SH-SY5Y (cell line): Measurements from ENCODE around the gene MYO5C.

ENCODE experiments used
- GATA2 ChIP-seq: IDR thresholded peaks from 2 replicates; pipeline ENCODE4 v1.6.1; 2011; ENCODE audit warnings: mild to moderate bottlenecking, low read depth, low read length
- GATA3 ChIP-seq: IDR thresholded peaks from 2 replicates; pipeline ENCODE4 v1.6.1; 2011; ENCODE audit warnings: low read depth, mild to moderate bottlenecking, low read length, moderate library complexity

MYO5C gene

DNA sequence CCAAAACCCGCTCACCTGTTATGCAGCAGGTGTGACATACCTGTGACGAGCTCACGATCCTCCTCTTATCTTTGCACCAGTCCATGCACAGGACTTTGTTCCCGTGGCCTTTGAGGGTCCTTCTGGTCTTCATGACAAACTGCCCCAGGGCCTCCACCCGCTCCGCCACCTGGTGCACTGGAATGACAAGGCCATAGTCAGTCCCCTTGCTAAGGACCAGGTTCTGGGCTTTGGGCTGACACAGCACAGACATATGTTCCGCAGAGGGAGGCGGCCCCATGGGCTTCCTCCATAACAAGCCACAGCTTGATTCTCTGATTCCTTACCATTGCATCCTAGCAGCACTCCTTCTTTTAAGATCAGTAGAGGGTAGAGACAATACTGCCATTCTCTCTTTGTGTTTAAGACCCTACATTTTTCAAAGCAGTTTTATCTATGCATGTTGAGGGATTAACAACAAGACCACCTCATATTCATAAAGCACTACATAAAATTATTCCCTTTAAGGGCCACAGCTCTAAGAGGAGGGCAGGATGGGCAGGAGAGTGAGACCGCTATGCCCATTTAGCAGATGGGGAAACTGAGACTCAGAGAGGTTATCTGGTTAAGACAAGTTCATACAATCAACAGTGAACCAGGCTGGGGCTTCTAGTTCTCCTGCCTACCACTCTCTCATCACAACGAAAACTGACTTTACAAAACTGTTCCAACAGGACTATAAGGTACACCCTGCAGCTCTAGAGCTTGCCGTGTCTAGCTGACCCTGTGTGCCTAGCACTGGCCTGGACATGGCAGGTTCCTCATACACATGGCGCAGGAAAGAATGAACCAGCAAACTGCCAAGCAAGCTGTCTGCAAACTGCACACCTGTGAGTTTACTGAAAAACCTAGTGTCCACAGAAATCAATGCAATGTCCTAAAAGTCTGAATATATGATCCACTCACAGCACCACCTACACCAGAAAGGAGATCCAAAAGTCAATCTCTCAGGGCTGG, 141.4 kb downstream of the MYO5C start:
- no peak for TF ChIP-seq GATA2

DNA sequence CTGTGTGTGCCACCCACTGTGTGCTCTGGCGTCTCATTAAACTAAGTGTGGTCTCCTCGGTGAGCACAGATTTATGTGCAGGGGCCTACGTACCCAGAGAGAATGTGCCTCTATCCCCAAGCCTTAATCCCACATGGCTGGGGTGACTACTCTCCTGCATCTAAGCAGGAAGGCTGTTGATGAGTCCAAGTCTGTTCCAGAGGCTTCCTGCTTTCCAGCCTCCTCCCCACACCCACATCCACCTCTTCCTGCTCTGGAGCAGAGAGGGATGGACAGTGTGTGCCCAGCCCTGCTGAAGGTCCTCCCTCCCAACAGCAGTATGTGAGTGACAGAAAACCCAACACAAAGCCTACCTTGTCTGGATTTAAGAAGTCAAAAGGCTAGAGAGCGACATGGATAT, 144.3 kb downstream of the MYO5C start:
- no peak for TF ChIP-seq GATA2
- no peak for TF ChIP-seq GATA3

- no peak for TF ChIP-seq GATA3
- TF ChIP-seq GATA2 = no peak
Measured at GRCh38 chr15:52150871-52151270, 144.7 kb downstream of the MYO5C start.

DNA sequence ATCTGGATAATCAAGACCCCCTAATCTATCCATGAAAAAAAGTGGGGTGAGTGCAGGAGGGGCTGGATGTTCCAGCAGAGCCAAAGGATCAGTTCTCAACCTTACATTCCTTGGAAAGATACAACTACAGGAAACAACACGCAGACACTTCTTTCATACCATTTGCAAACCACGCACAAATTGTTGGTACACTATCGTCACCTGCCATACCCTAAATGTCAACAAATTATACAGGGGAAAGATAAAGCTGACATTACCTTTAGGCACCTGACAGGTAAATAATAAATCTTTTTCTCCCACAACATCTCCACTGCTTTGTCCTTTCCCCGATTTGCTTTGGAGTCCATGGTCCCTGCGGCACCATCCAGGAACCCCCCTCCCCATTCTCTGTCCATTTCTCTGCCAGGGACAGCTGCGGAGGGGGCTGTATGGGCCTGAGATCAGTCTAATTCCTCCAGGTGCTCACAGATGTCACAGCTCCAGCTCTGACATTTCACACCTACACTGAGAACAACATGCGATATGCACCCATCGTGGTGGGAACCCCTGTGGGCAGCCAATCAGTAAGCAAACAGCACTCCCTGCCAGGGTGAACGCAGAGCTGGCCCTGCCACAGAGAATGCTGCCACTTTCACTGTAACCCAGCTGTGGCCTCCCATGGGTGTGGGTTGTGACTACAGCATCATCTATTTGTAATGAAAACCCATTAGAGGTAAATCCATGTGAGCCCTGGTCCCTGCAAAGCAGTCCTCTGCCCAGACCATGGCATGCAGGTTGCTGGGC, 145.4 kb downstream of the MYO5C start:
- no peak for TF ChIP-seq GATA3
- TF ChIP-seq GATA2 = no peak

- no peak for TF ChIP-seq GATA2
- TF ChIP-seq GATA3 = no peak
Measured at GRCh38 chr15:52148403-52148802, 147.2 kb downstream of the MYO5C start.

GRCh38 chr15:52146776-52147175, 148.8 kb downstream of the MYO5C start:
- TF ChIP-seq GATA3 (no peak), GATA2 (no peak)

DNA sequence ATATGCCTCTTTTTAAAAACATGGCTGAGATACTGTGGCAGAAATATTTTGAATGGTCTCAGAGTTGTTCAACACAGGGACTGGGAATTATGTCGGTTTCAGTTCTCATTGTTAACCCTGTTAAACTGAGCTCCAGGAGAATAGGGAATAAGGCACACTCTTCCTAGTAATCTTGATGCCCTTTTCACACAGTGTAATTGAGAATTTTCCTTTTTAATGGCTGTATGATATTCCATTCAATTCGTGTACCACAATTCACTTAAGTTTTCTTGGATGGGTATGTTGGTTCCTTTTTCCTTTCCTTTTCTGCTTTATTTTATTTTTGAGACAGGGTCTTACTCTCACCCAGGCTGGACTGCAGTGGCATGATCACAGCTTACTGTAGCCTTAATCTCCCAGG, 149.3 kb downstream of the MYO5C start:
- TF ChIP-seq GATA3 (no peak), GATA2 (no peak)

- TF ChIP-seq GATA3 (no peak), GATA2 (no peak)
Measured at GRCh38 chr15:52144656-52145178, 150.9 kb downstream of the MYO5C start.

- TF ChIP-seq GATA3 = no peak
- no peak for TF ChIP-seq GATA2
Measured at GRCh38 chr15:52143873-52144272, 151.7 kb downstream of the MYO5C start.
